ENCODE data around the gene PRUNE2. TPM values are rescaled to one million over a fixed set of nuclear protein-coding genes. Genes with fewer than 3 reads are reported as not detected.
A peak's percentile ranks its signal among the peaks of the same experiment; 100 is the strongest.

PRUNE2 gene
- total RNA-seq, 1 experiment from 2014 or later: 0.48 TPM

DNA sequence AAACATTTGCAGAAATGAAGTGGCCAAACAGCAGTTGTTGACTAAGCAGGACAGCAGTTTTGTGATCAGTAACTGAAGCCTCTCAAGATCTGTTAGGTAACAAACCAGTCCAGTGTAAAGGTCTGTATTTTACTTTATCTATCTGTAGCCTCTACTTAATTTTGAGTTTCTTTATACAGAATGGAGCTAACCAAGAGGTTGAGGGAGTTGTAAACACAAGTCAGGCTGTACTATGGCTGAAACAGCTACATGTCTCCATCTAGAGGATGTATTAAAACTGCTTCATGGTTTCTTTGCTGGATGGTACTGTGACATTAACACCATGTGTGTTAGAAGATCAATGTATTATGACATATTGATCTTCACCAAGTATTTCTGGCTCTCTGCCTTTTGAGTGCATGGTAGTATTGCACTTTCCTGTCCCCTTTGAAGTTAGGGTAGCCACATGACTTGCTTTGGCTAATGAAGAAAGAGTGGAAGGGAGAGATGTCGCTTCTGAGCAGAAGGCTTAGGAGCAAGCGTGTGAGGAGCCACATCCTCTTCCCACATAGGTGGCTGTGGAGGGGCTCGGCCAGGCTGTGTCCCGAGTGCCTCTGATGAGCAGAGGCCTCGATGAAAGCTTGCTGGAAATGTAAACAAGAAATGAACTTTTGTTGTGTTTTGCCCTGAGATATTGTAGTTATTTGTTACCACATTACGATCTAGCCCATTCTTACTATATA is 247.2 kb downstream of the PRUNE2 start:
- H4K20me1 ChIP-seq (ENCODE audit: insufficient read depth, low read depth, low read length): no peaks in the 10 kb centered on the region

DNA sequence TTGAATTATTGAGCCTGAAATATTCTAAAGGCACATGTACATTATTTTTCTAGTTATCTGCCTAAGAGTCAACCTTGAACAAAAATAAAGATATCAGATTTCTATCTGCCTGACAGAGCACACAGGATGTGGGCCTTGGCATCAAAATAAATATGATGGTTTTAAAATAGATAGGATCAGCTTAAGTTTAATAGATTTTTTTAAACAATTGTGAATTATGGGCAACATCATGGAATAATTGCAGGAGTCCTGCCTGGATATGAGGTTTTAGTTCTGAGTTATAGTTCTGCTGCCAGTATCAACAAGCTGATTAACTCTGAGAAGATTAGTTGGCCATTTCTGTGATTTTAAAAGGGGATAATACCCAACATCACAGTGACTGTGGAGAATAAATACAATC is 248.6 kb downstream of the PRUNE2 start:
- no peak for DNase-seq
- Histone ChIP-seq H3K36me3 (ENCODE audit: insufficient read depth, low read length) (no peaks in the 10 kb centered on the region), H3K9ac (ENCODE audit: low read length) (no peak overlapping the region), H3K27me3 (ENCODE audit: low read length) (no peaks in the 10 kb centered on the region), H3K9me2 (replicated peaks; ENCODE audit: insufficient read depth, low read length) (no peaks in the 10 kb centered on the region), H3K4me3 (ENCODE audit: low read length) (no peak overlapping the region), H4K20me1 (ENCODE audit: insufficient read depth, low read depth, low read length) (no peaks in the 10 kb centered on the region), H3K79me2 (ENCODE audit: low read length) (no peaks in the 10 kb centered on the region), H3K27ac (ENCODE audit: low read length) (no peak overlapping the region), H3K4me2 (ENCODE audit: low read depth, low read length, poor library complexity, severe bottlenecking) (no peak overlapping the region), H3K4me1 (ENCODE audit: low read length) (peaks cover 8% of the 10 kb centered on the region), H2AFZ (ENCODE audit: low read length) (no peak overlapping the region), H3K9me3 (ENCODE audit: low read length) (no peaks in the 10 kb centered on the region)

More for the DNA sequence above, 247.2 kb downstream of the PRUNE2 start:
- no peaks in the 10 kb centered on the region for H3K9me2 ChIP-seq (replicated peaks; ENCODE audit: insufficient read depth, low read length)
- no peak overlapping the region for H3K9ac ChIP-seq (ENCODE audit: low read length)
- no peaks in the 10 kb centered on the region for H3K9me3 ChIP-seq (ENCODE audit: low read length)
- H3K79me2 ChIP-seq (ENCODE audit: low read length): no peaks in the 10 kb centered on the region
- no peak overlapping the region for H3K4me3 ChIP-seq (ENCODE audit: low read length)
- no peak overlapping the region for H3K27ac ChIP-seq (ENCODE audit: low read length)
- H3K4me1 ChIP-seq (ENCODE audit: low read length): peaks cover 7% of the 10 kb centered on the region
- no peaks in the 10 kb centered on the region for H3K27me3 ChIP-seq (ENCODE audit: low read length)
- H2AFZ ChIP-seq (ENCODE audit: low read length): no peak overlapping the region
- H3K36me3 ChIP-seq (ENCODE audit: insufficient read depth, low read length): no peaks in the 10 kb centered on the region
- no peak overlapping the region for H3K4me2 ChIP-seq (ENCODE audit: low read depth, low read length, poor library complexity, severe bottlenecking)
- peak; percentile 81 for DNase-seq

DNA sequence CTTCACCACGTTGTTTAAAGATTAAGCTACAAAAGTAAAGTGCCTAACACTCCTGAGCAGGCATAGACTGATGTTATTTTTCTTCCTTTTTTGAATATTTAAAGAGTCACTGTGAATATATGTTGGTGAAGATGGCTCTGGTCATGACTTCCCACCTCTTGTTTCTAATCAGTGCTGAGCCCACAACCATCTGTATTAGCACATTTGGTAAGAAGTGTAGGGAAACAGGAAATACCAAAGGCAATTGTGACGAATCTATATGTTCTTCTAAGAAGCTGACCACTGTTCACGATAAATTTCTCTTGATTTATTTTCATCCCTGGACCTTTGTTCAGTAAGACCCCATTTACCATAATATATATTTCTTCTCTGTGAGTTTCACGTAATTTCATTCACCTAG is 249.9 kb downstream of the PRUNE2 start:
- Histone ChIP-seq H2AFZ (ENCODE audit: low read length) (no peak overlapping the region), H4K20me1 (ENCODE audit: insufficient read depth, low read depth, low read length) (no peaks in the 10 kb centered on the region), H3K27ac (ENCODE audit: low read length) (no peak overlapping the region), H3K4me3 (ENCODE audit: low read length) (no peak overlapping the region), H3K9ac (ENCODE audit: low read length) (no peak overlapping the region), H3K27me3 (ENCODE audit: low read length) (no peaks in the 10 kb centered on the region), H3K9me3 (ENCODE audit: low read length) (no peaks in the 10 kb centered on the region), H3K4me2 (ENCODE audit: low read depth, low read length, poor library complexity, severe bottlenecking) (no peak overlapping the region), H3K9me2 (replicated peaks; ENCODE audit: insufficient read depth, low read length) (no peaks in the 10 kb centered on the region), H3K4me1 (ENCODE audit: low read length) (peaks cover 14% of the 10 kb centered on the region), H3K36me3 (ENCODE audit: insufficient read depth, low read length) (no peaks in the 10 kb centered on the region), H3K79me2 (ENCODE audit: low read length) (no peaks in the 10 kb centered on the region)
- no peak for DNase-seq

GRCh38 chr9:76655121-76655541 is 250.8 kb downstream of the PRUNE2 start:
- Histone ChIP-seq H3K4me1 (ENCODE audit: low read length) (peaks cover 14% of the 10 kb centered on the region), H3K27ac (ENCODE audit: low read length) (no peak overlapping the region), H3K36me3 (ENCODE audit: insufficient read depth, low read length) (no peaks in the 10 kb centered on the region), H3K9me3 (ENCODE audit: low read length) (no peaks in the 10 kb centered on the region), H3K9me2 (replicated peaks; ENCODE audit: insufficient read depth, low read length) (no peaks in the 10 kb centered on the region), H3K79me2 (ENCODE audit: low read length) (no peaks in the 10 kb centered on the region), H3K4me3 (ENCODE audit: low read length) (no peak overlapping the region), H2AFZ (ENCODE audit: low read length) (no peak overlapping the region), H3K4me2 (ENCODE audit: low read depth, low read length, poor library complexity, severe bottlenecking) (no peak overlapping the region), H3K9ac (ENCODE audit: low read length) (no peak overlapping the region), H4K20me1 (ENCODE audit: insufficient read depth, low read depth, low read length) (no peaks in the 10 kb centered on the region), H3K27me3 (ENCODE audit: low read length) (no peaks in the 10 kb centered on the region)
- DNase-seq: no peak

- Histone ChIP-seq H3K9me2 (replicated peaks; ENCODE audit: insufficient read depth, low read length) (no peaks in the 10 kb centered on the region), H3K4me2 (ENCODE audit: low read depth, low read length, poor library complexity, severe bottlenecking) (no peak overlapping the region), H3K4me3 (ENCODE audit: low read length) (no peak overlapping the region), H3K4me1 (ENCODE audit: low read length) (peaks cover 14% of the 10 kb centered on the region), H2AFZ (ENCODE audit: low read length) (no peak overlapping the region), H3K79me2 (ENCODE audit: low read length) (no peaks in the 10 kb centered on the region), H3K27ac (ENCODE audit: low read length) (no peak overlapping the region), H3K36me3 (ENCODE audit: insufficient read depth, low read length) (no peaks in the 10 kb centered on the region), H3K9ac (ENCODE audit: low read length) (no peak overlapping the region), H3K9me3 (ENCODE audit: low read length) (no peaks in the 10 kb centered on the region), H4K20me1 (ENCODE audit: insufficient read depth, low read depth, low read length) (no peaks in the 10 kb centered on the region), H3K27me3 (ENCODE audit: low read length) (no peaks in the 10 kb centered on the region)
- no peak for DNase-seq
Observed at GRCh38 chr9:76654575-76654974, 251.3 kb downstream of the PRUNE2 start.

GRCh38 chr9:76654051-76654461 is 251.9 kb downstream of the PRUNE2 start:
- Histone ChIP-seq H3K9me3 (ENCODE audit: low read length) (no peaks in the 10 kb centered on the region), H2AFZ (ENCODE audit: low read length) (no peak overlapping the region), H3K36me3 (ENCODE audit: insufficient read depth, low read length) (no peaks in the 10 kb centered on the region), H3K4me1 (ENCODE audit: low read length) (peaks cover 14% of the 10 kb centered on the region), H4K20me1 (ENCODE audit: insufficient read depth, low read depth, low read length) (no peaks in the 10 kb centered on the region), H3K9ac (ENCODE audit: low read length) (no peak overlapping the region), H3K4me3 (ENCODE audit: low read length) (no peak overlapping the region), H3K27me3 (ENCODE audit: low read length) (no peaks in the 10 kb centered on the region), H3K9me2 (replicated peaks; ENCODE audit: insufficient read depth, low read length) (no peaks in the 10 kb centered on the region), H3K27ac (ENCODE audit: low read length) (no peak overlapping the region), H3K4me2 (ENCODE audit: low read depth, low read length, poor library complexity, severe bottlenecking) (no peak overlapping the region), H3K79me2 (ENCODE audit: low read length) (no peaks in the 10 kb centered on the region)
- no peak for DNase-seq

GRCh38 chr9:76652894-76653293 is 253.0 kb downstream of the PRUNE2 start:
- H3K4me3 ChIP-seq (ENCODE audit: low read length): no peak overlapping the region
- H3K9ac ChIP-seq (ENCODE audit: low read length): no peak overlapping the region
- H3K79me2 ChIP-seq (ENCODE audit: low read length): no peaks in the 10 kb centered on the region
- no peaks in the 10 kb centered on the region for H3K27me3 ChIP-seq (ENCODE audit: low read length)
- H3K9me3 ChIP-seq (ENCODE audit: low read length): no peaks in the 10 kb centered on the region
- H3K9me2 ChIP-seq (replicated peaks; ENCODE audit: insufficient read depth, low read length): no peaks in the 10 kb centered on the region
- no peaks in the 10 kb centered on the region for H3K36me3 ChIP-seq (ENCODE audit: insufficient read depth, low read length)
- H3K4me2 ChIP-seq (ENCODE audit: low read depth, low read length, poor library complexity, severe bottlenecking): no peak overlapping the region
- DNase-seq: peak; percentile 63
- no peak overlapping the region for H3K27ac ChIP-seq (ENCODE audit: low read length)
- H3K4me1 ChIP-seq (ENCODE audit: low read length): peaks cover 14% of the 10 kb centered on the region
- no peak overlapping the region for H2AFZ ChIP-seq (ENCODE audit: low read length)
- no peaks in the 10 kb centered on the region for H4K20me1 ChIP-seq (ENCODE audit: insufficient read depth, low read depth, low read length)

DNA sequence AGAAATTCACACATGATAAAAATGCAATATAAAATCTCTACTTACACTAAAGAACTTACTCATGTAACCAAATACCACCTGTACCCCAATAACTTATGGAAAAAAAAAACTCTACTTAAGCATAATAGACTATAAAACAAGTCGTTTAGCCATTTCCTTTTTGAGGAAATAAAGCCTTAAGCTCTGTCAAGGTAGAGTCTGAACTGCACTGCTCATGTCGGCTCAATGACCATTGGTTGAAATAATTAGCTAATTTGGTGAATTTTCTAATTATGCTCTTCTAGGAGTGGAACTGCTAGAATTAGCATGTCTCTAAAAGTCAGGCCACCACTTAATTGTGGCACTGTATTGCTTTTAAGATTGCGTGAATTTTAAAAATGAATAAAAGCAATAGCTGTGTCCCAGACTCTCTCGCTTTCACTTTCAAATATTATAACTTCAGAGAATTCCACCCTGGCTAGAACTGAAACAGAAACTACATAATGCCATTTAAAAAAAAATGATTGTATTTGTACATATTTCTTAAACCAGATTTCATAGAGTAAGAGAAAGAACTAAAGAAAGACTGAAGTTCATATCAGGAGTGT is 254.7 kb downstream of the PRUNE2 start:
- peak overlapping the region; percentile 37 for H3K4me2 ChIP-seq (ENCODE audit: low read depth, low read length, poor library complexity, severe bottlenecking)

More for the DNA sequence above, 254.7 kb downstream of the PRUNE2 start:
- Histone ChIP-seq H3K9ac (ENCODE audit: low read length) (0 out of 2 replicates have a peak overlapping the region, but pooled peaks have one; percentile 1), H2AFZ (ENCODE audit: low read length) (peak overlapping the region; percentile 21; the same call in 1 of the 2 replicates), H3K27me3 (ENCODE audit: low read length) (no peaks in the 10 kb centered on the region), H3K36me3 (ENCODE audit: insufficient read depth, low read length) (no peaks in the 10 kb centered on the region), H3K9me3 (ENCODE audit: low read length) (no peaks in the 10 kb centered on the region), H3K9me2 (replicated peaks; ENCODE audit: insufficient read depth, low read length) (no peaks in the 10 kb centered on the region), H3K4me3 (ENCODE audit: low read length) (no peak overlapping the region; the same call in 1 of the 2 replicates), H3K4me1 (ENCODE audit: low read length) (peaks cover 14% of the 10 kb centered on the region), H3K79me2 (ENCODE audit: low read length) (no peaks in the 10 kb centered on the region), H4K20me1 (ENCODE audit: insufficient read depth, low read depth, low read length) (no peaks in the 10 kb centered on the region), H3K27ac (ENCODE audit: low read length) (no peak overlapping the region)
- no peak for DNase-seq

Data from Karpas-422 (cell line).